Upper lobe of left lung (tissue), 6 donors: ENCODE results near the gene NSUN2. TPM values are rescaled to one million over a fixed set of nuclear protein-coding genes. Genes with fewer than 3 reads are reported as not detected.

Experiments
- ATAC-seq, 2 donors: fragments of 200-7000 bp; cut with Tn5 transposase; one replicate each; pipeline ENCODE4 v1.9.1; 2022; ENCODE audit warnings: mild to moderate bottlenecking in 2 of 2, moderate library complexity in 2 of 2; ENCODE audit not compliant: low FRiP score in 2 of 2
- DNase-seq, 2 donors: peaks; one replicate each; pipeline ENCODE4 v3.0.0-alpha.2; 2019 to 2020
- H3K27ac ChIP-seq, 4 donors: fragments of 200-600 bp; sonication (generic); one replicate each; pipeline ENCODE4 v1.5.1; 2016 to 2019
- H3K27me3 ChIP-seq, 4 donors: fragments of 200-600 bp; sonication (generic); one replicate each; pipeline ENCODE4 v1.5.1; 2017 to 2019
- H3K36me3 ChIP-seq, 4 donors: fragments of 200-600 bp; sonication (generic); one replicate each; pipeline ENCODE4 v1.5.1; 2016 to 2019
- H3K4me1 ChIP-seq, 4 donors: fragments of 200-600 bp; sonication (generic); one replicate each; pipeline ENCODE4 v1.5.1; 2018 to 2019
- H3K4me3 ChIP-seq, 4 donors: fragments of 200-600 bp; sonication (generic); one replicate each; pipeline ENCODE4 v1.5.1; 2017 to 2019; ENCODE audit warnings: mild to moderate bottlenecking in 2 of 4, moderate library complexity in 1 of 4
- H3K9me3 ChIP-seq, 4 donors: fragments of 200-600 bp; sonication (generic); one replicate each; pipeline ENCODE4 v1.5.1; 2018 to 2019
- EP300 ChIP-seq, 4 donors: sonication (generic); formaldehyde crosslinking; IDR thresholded peaks; one replicate each; pipeline ENCODE4 v1.5.1; 2017; ENCODE audit warnings: antibody characterized with exemption in 4 of 4, control low read depth in 2 of 4
- POLR2A ChIP-seq, 4 donors: fragments of 450-650 bp; IDR thresholded peaks; one replicate each; pipeline ENCODE4 v1.5.1; 2016 to 2017; ENCODE audit warnings: antibody characterized with exemption in 4 of 4, mild to moderate bottlenecking in 2 of 4
- POLR2AphosphoS5 ChIP-seq, 2 donors: sonication (generic); formaldehyde crosslinking; IDR thresholded peaks; one replicate each; pipeline ENCODE4 v1.5.1; 2017; ENCODE audit warnings: antibody characterized with exemption in 2 of 2
- WGBS, 2 donors: methylation state at CpG; one replicate each; pipeline ENCODE4 v1.1.5; 2017 to 2018; 5-methylcytosine and 5-hydroxymethylcytosine counted together
- total RNA-seq, 6 donors: library from RNA; depleted of rRNA in 4 of 6; stranded (reverse); fragments of >200 nt in 4 of 6; gene quantifications; one replicate each; pipeline versions ENCODE4 v1.1.0 to v1.2.1, GENCODE V29; 2016 to 2021
- TF ChIP-seq, protein P1 (sequence below), 6 experiments: fragments of 450-650 bp in 4 of 6; fragments of 200-600 bp in 2 of 6; sonication (generic) in 2 of 6; IDR thresholded peaks; one replicate each; pipeline ENCODE4 v1.5.1; 2016 to 2019; ENCODE audit warnings: antibody characterized with exemption in 6 of 6
- donor health status: DM: no; HTN: no; CAD: no; lungs with moderate emphysema.
- donor health status: DM: no; HTN: yes; CAD: no; lungs with severe emphysema.

NSUN2 gene
- total RNA-seq, 6 donors from 2014 or later = 41.9 to 92.2 (median 52.2) TPM

DNA sequence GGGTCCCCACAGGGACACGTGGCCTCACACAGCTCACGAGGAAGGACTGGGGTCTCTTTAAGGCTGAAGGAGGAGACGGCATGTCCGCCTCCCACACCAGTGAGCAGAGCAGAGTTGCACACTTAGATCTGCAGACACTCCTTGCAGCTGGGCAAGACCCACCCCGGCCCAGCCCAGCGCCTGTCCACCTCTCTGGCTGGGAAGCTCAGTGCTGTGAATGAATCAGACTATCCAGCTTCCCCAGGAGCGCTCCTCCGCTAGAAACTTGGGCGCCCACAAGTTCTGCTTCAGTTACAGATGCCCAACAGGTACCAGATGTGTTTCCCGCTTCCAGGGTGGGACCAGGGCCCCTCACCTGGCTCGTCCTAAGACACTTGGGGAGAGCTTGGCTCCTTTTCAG, 78.9 kb downstream of the NSUN2 start:
- Histone ChIP-seq H3K4me3 (no peak overlapping the region), H3K27me3 (no peaks in the 10 kb centered on the region), H3K36me3 (no peaks in the 10 kb centered on the region), H3K9me3 (no peaks in the 10 kb centered on the region), H3K27ac (no peak overlapping the region), H3K4me1 (no peaks in the 10 kb centered on the region)
- TF ChIP-seq EP300 (IDR thresholded peaks at IDR 0.05) (no peak), POLR2A (IDR thresholded peaks at IDR 0.05) (no peak), POLR2AphosphoS5 (IDR thresholded peaks at IDR 0.05) (no peak)
- TF ChIP-seq, protein P1, sequence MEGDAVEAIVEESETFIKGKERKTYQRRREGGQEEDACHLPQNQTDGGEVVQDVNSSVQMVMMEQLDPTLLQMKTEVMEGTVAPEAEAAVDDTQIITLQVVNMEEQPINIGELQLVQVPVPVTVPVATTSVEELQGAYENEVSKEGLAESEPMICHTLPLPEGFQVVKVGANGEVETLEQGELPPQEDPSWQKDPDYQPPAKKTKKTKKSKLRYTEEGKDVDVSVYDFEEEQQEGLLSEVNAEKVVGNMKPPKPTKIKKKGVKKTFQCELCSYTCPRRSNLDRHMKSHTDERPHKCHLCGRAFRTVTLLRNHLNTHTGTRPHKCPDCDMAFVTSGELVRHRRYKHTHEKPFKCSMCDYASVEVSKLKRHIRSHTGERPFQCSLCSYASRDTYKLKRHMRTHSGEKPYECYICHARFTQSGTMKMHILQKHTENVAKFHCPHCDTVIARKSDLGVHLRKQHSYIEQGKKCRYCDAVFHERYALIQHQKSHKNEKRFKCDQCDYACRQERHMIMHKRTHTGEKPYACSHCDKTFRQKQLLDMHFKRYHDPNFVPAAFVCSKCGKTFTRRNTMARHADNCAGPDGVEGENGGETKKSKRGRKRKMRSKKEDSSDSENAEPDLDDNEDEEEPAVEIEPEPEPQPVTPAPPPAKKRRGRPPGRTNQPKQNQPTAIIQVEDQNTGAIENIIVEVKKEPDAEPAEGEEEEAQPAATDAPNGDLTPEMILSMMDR (IDR thresholded peaks at IDR 0.05) = no peak
- no peak for DNase-seq
- WGBS, 2 donors = 76 to 80% methylated on average over 4 to 11 of the region's 11 CpGs
- no peak for ATAC-seq

DNA sequence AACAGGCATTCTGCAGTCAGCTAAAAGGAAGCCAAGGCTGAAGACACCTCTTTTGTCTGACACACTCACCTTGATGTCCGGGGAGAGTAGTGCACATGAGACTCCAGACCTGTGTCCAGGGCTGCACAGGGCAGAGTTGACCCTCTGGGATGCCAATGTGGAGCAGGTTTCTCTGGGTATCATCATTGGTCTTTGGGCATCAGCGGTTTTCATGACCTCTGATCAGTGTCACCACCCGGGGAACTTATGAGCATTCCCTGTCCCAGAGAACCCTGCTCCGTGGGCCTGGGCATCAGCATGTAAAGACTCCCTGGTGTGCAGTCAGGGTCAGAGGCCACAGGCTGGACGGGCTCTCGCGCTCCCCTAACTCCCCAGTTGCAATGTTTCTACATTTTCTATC, 80.2 kb downstream of the NSUN2 start:
- TF ChIP-seq, protein P1 (IDR thresholded peaks at IDR 0.05) = no peak
- TF ChIP-seq EP300 (IDR thresholded peaks at IDR 0.05) (no peak), POLR2A (IDR thresholded peaks at IDR 0.05) (no peak), POLR2AphosphoS5 (IDR thresholded peaks at IDR 0.05) (no peak)
- H3K4me1 ChIP-seq = no peaks in the 10 kb centered on the region
- 85 to 89% methylated on average over 4 to 7 of the region's 7 CpGs for WGBS, 2 donors
- H3K27me3 ChIP-seq = no peaks in the 10 kb centered on the region
- H3K36me3 ChIP-seq = no peaks in the 10 kb centered on the region
- H3K27ac ChIP-seq = no peak overlapping the region
- no peak overlapping the region for H3K4me3 ChIP-seq
- no peaks in the 10 kb centered on the region for H3K9me3 ChIP-seq
- no peak for ATAC-seq
- no peak for DNase-seq

DNA sequence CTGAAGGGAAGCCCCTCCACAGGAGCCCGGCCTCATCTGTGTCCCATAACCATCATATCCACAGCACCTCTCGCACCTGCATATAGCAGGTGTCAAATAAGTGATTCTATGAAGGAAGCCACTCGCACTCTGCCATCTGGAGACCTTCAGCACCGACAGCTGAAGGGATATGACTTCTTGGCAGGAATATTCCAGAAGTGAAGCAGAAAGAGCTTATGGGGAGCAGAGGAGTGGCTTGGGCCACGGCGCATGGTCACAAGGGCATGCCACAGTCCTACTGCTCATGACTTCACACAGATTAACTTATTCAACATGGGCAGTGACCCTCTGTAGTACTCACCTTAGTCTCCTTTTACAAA, 80.9 kb downstream of the NSUN2 start:
- Histone ChIP-seq H3K27ac (no peak overlapping the region), H3K9me3 (no peaks in the 10 kb centered on the region), H3K36me3 (no peaks in the 10 kb centered on the region), H3K4me3 (no peak overlapping the region), H3K4me1 (no peaks in the 10 kb centered on the region), H3K27me3 (no peaks in the 10 kb centered on the region)
- DNase-seq (no peak), ATAC-seq (no peak)
- 91 to 92% methylated on average over 6 of the region's 6 CpGs for WGBS, 2 donors
- TF ChIP-seq POLR2AphosphoS5 (IDR thresholded peaks at IDR 0.05) (no peak), EP300 (IDR thresholded peaks at IDR 0.05) (no peak), POLR2A (IDR thresholded peaks at IDR 0.05) (no peak)
- TF ChIP-seq, protein P1 (IDR thresholded peaks at IDR 0.05) = no peak

DNA sequence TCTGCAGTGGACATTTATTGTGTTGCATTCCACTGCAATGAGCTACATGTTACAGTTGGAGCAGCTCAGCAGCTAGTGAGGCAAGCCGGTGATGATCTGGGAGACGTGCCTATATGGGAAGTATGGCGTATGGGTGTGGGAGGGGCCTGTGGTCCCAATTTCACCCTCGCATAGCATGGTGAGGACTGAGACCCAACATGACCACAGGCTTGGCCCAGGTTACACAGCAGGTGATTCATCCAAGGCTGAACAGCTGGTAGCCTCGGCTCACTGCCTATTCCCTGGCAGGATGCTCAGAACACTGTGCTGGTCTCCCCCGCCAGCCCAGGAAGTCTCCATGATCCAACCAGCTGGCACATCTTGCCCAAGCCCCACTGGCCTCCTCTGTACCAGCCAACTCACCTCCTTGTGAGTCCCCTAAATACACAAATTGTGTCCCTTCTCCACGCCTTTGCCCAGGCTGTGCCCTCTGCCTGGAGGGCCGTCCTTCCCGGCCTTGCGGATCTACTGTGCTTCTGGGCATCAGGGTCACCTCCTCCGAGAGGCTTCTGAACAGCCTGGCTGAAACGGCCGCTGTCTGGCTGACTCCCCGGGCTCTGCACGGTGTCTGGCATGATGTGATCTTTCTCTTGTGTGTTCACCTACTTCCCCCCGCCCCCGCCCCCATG, 81.4 kb downstream of the NSUN2 start:
- WGBS, 2 donors = 90 to 93% methylated on average over 12 to 17 of the region's 17 CpGs
- DNase-seq (no peak), ATAC-seq (no peak)
- TF ChIP-seq, protein P1 (IDR thresholded peaks at IDR 0.05) = no peak
- TF ChIP-seq POLR2AphosphoS5 (IDR thresholded peaks at IDR 0.05) (no peak), EP300 (IDR thresholded peaks at IDR 0.05) (no peak), POLR2A (IDR thresholded peaks at IDR 0.05) (no peak)
- Histone ChIP-seq H3K27me3 (no peaks in the 10 kb centered on the region), H3K27ac (no peak overlapping the region), H3K4me3 (no peak overlapping the region), H3K9me3 (no peaks in the 10 kb centered on the region), H3K4me1 (no peaks in the 10 kb centered on the region), H3K36me3 (no peaks in the 10 kb centered on the region)

DNA sequence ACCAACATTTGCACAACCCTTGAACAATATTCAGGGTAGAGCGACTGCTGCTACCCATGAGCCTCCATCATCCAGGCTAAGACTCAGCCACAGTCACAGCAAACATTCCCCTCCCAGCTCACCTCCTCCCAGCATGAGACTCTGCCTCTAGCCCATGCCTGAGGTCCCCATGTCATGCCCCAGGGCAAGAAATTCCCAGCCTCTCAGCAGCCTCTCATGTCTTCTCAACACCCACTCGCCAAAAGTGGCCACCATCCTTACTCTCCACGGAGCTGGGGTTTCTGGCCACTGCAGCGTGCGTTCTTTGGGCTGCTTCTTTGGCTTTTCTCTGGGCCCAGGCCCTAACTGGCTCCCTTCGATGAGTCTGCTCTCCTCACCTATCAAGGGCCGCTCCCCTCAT, 82.2 kb downstream of the NSUN2 start:
- Histone ChIP-seq H3K27ac (no peak overlapping the region), H3K9me3 (no peaks in the 10 kb centered on the region), H3K4me3 (no peak overlapping the region), H3K4me1 (no peaks in the 10 kb centered on the region), H3K36me3 (no peaks in the 10 kb centered on the region), H3K27me3 (no peaks in the 10 kb centered on the region)
- no peak for ATAC-seq
- 91 to 93% methylated on average over 6 to 7 of the region's 7 CpGs for WGBS, 2 donors
- TF ChIP-seq, protein P1 (IDR thresholded peaks at IDR 0.05) = no peak
- TF ChIP-seq POLR2AphosphoS5 (IDR thresholded peaks at IDR 0.05) (no peak), EP300 (IDR thresholded peaks at IDR 0.05) (no peak), POLR2A (IDR thresholded peaks at IDR 0.05) (no peak)
- no peak for DNase-seq
